A549 (cell line): ENCODE results near the gene TTI1.

ENCODE experiments used
- BHLHE40 ChIP-seq: IDR thresholded peaks from 2 replicates; pipeline ENCODE4 v1.6.1; 2012; ENCODE audit warnings: low read depth, low read length, inconsistent platforms
- CTCF ChIP-seq: fragments of >200 bp; sonication (Bioruptor Twin); formaldehyde crosslinking; IDR thresholded peaks from 3 replicates; pipeline ENCODE4 v1.5.1; 2016
- EHF ChIP-seq: fragments of 250-450 bp; sonication (Bioruptor Pico); IDR thresholded peaks from 2 replicates; pipeline ENCODE4 v1.5.0; 2020; ENCODE audit warnings: mild to moderate bottlenecking
- GATA3 ChIP-seq: IDR thresholded peaks from 2 replicates; pipeline ENCODE4 v1.6.1; 2012; ENCODE audit warnings: borderline replicate concordance
- JUN ChIP-seq, 2 experiments: fragments of >200 bp; sonication (Bioruptor Twin); formaldehyde crosslinking; IDR thresholded peaks; 2 replicates in 1 of 2; 3 replicates in 1 of 2; pipeline ENCODE4 v1.6.1; 2016 to 2017
- POLR2A ChIP-seq: IDR thresholded peaks from 2 replicates; pipeline ENCODE4 v1.6.1; 2012; ENCODE audit warnings: mild to moderate bottlenecking, low read length
- RAD21 ChIP-seq, 2 experiments: fragments of >200 bp in 1 of 2; sonication (Bioruptor Twin) in 1 of 2; formaldehyde crosslinking in 1 of 2; IDR thresholded peaks in 1 of 2; conservative IDR thresholded peaks in 1 of 2; 2 replicates in 1 of 2; 3 replicates in 1 of 2; pipeline ENCODE4 v1.6.1; 2012 to 2018; ENCODE audit warnings: inconsistent platforms in 1 of 2
- RARB ChIP-seq: fragments of 250-450 bp; sonication (Bioruptor Pico); IDR thresholded peaks from 2 replicates; pipeline ENCODE4 v1.8.0; 2021; ENCODE audit warnings: mild to moderate bottlenecking, moderate library complexity
- REST ChIP-seq: fragments of 200-600 bp; sonication (generic); IDR thresholded peaks from 2 replicates; pipeline ENCODE4 v1.6.1; 2016; ENCODE audit warnings: antibody characterized with exemption, mild to moderate bottlenecking, moderate library complexity
- RFX5 ChIP-seq: fragments of 450-650 bp; IDR thresholded peaks from 2 replicates; pipeline ENCODE4 v1.7.1; 2014; ENCODE audit warnings: antibody characterized with exemption, mild to moderate bottlenecking, moderate library complexity
- SREBF2 ChIP-seq: fragments of 450-650 bp; IDR thresholded peaks from 2 replicates; pipeline ENCODE4 v1.6.1; 2014; ENCODE audit warnings: mild to moderate bottlenecking, moderate library complexity

- no peak for TF ChIP-seq RAD21 (conservative IDR thresholded peaks at IDR 0.05 in 1 of 2, IDR thresholded peaks at IDR 0.05 in 1 of 2)
- no peak for TF ChIP-seq CTCF
- no peak for TF ChIP-seq POLR2A
- no peak for TF ChIP-seq JUN (IDR thresholded peaks at IDR 0.05)
- TF ChIP-seq EHF (CRISPR knock-in tag), result no peak
- TF ChIP-seq BHLHE40, result no peak
- TF ChIP-seq SREBF2, result no peak
- no peak for TF ChIP-seq REST
- no peak for TF ChIP-seq RARB
- TF ChIP-seq RFX5, result no peak
- no peak for TF ChIP-seq GATA3
Measured at GRCh38 chr20:38055848-38056247, 22.6 kb upstream of the TTI1 start.
